Effector memory CD8-positive, alpha-beta T cell (primary cell): ENCODE results near the gene MEX3C.

Experiments
- ATAC-seq: fragments of 150-1000 bp; cut with Tn5 transposase; replicated peaks from 2 replicates; pipeline ENCODE4 v1.10.0; 2021; ENCODE audit warnings: mild to moderate bottlenecking, moderate library complexity
- DNase-seq, 3 experiments: peaks; one replicate each; pipeline ENCODE4 v3.0.0; 2021
- H3K27ac Mint-ChIP-seq, 2 donors: one replicate each; pipeline ENCODE4 v1.8.0; 2022; ENCODE audit warnings: mild to moderate bottlenecking in 2 of 2, mixed read lengths in 2 of 2, moderate library complexity in 2 of 2
- H3K27me3 Mint-ChIP-seq, 2 donors: one replicate each; pipeline ENCODE4 v1.8.0; 2022; ENCODE audit warnings: mixed read lengths in 2 of 2
- H3K36me3 Mint-ChIP-seq: one replicate; pipeline ENCODE4 v1.8.0; 2022; ENCODE audit warnings: mild to moderate bottlenecking, moderate library complexity, mixed read lengths; ENCODE audit not compliant: insufficient read depth
- H3K4me1 Mint-ChIP-seq, 2 donors: one replicate each; pipeline ENCODE4 v1.8.0; 2022; ENCODE audit warnings: low read depth in 2 of 2, mixed read lengths in 2 of 2
- H3K4me3 Mint-ChIP-seq, 2 donors: one replicate each; pipeline ENCODE4 v1.8.0; 2022; ENCODE audit warnings: mild to moderate bottlenecking in 2 of 2, mixed read lengths in 2 of 2, moderate library complexity in 2 of 2
- H3K9me3 Mint-ChIP-seq, 2 donors: one replicate each; pipeline ENCODE4 v1.8.0; 2022; ENCODE audit warnings: mixed read lengths in 2 of 2

The MEX3C gene

GRCh38 chr18:51160646-51161045 is 36.8 kb downstream of the MEX3C start:
- Mint-ChIP-seq H3K27me3 (no peaks in the 10 kb centered on the region), H3K9me3 (no peaks in the 10 kb centered on the region)
- no peak for ATAC-seq

DNA sequence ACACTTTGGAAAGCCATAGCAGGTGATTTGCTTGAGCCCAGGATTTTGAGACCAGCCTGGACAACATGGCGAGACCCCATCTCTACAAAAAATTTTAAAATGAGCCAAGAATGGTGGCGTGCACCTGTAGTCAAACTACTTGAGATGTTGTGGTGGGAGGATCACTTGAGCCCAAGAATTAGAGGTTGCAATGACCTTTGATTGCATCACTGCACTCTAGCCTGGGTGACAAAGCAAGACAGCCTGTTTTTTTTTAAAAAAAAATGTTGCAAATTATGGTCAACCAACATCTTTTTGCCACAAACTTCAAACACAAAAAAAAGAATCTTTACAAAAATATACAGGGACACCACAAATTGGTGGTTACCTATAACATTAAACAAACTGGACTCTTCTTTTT is 40.3 kb downstream of the MEX3C start:
- ATAC-seq (no peak), DNase-seq (no peak)
- Mint-ChIP-seq H3K4me1 (peaks cover 21 to 23% of the 10 kb centered on the region in 2 donors), H3K9me3 (no peaks in the 10 kb centered on the region), H3K27ac (no peak overlapping the region), H3K36me3 (peaks cover 3% of the 10 kb centered on the region), H3K4me3 (no peak overlapping the region), H3K27me3 (no peaks in the 10 kb centered on the region)

More at GRCh38 chr18:51160646-51161045, 36.8 kb downstream of the MEX3C start:
- Mint-ChIP-seq H3K4me1 (peaks cover 7 to 14% of the 10 kb centered on the region in 2 donors), H3K27ac (no peak overlapping the region), H3K36me3 (peaks cover 3% of the 10 kb centered on the region), H3K4me3 (no peak overlapping the region)
- no peak for DNase-seq

DNA sequence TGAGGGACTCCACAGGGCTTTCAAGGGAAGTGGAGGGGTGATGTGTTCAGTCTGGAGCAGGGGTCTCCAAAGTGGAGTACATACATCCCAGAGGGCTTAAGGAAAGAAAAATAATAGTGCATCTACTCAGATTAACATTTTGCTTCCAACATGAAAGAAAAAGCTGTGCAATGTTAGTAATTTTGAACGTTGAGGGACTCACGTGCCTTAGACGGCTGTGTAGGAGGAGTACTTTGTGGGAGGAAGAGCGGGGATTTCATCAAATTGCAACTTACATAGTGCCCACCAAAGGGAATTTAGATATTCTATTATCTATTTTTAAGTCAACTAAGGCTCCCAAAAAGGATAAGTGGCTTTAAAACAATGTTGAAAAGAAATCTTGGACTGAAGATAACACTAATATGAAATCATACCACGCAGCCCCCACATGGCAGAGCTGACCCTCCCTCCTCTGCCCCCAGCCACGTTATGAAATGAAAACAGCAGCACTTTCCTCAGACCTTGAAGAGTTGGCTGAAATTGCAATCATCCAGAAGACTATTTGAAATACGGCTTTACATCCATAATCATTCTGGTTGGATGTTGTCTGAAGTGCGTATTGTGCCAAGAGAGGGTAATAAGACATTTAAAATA is 42.9 kb downstream of the MEX3C start:
- Mint-ChIP-seq H3K4me3 (peak overlapping the region; percentile 83 to 86), H3K27me3 (no peaks in the 10 kb centered on the region), H3K9me3 (no peaks in the 10 kb centered on the region), H3K27ac (peak overlapping the region; percentile 91 to 95), H3K4me1 (peaks cover 29 to 30% of the 10 kb centered on the region in 2 donors), H3K36me3 (peaks cover 3% of the 10 kb centered on the region)
- ATAC-seq (no peak), DNase-seq (no peak)

GRCh38 chr18:51153659-51154371 is 43.7 kb downstream of the MEX3C start:
- peak overlapping the region; percentile 83 to 86 for H3K4me3 Mint-ChIP-seq
- no peaks in the 10 kb centered on the region for H3K27me3 Mint-ChIP-seq
- H3K4me1 Mint-ChIP-seq = peaks cover 29 to 30% of the 10 kb centered on the region in 2 donors
- no peaks in the 10 kb centered on the region for H3K9me3 Mint-ChIP-seq
- peaks cover 3% of the 10 kb centered on the region for H3K36me3 Mint-ChIP-seq
- ATAC-seq (peak; percentile 77), DNase-seq (peak; percentile 48 to 55 (median 48))
- peak overlapping the region; percentile 91 to 95 for H3K27ac Mint-ChIP-seq

DNA sequence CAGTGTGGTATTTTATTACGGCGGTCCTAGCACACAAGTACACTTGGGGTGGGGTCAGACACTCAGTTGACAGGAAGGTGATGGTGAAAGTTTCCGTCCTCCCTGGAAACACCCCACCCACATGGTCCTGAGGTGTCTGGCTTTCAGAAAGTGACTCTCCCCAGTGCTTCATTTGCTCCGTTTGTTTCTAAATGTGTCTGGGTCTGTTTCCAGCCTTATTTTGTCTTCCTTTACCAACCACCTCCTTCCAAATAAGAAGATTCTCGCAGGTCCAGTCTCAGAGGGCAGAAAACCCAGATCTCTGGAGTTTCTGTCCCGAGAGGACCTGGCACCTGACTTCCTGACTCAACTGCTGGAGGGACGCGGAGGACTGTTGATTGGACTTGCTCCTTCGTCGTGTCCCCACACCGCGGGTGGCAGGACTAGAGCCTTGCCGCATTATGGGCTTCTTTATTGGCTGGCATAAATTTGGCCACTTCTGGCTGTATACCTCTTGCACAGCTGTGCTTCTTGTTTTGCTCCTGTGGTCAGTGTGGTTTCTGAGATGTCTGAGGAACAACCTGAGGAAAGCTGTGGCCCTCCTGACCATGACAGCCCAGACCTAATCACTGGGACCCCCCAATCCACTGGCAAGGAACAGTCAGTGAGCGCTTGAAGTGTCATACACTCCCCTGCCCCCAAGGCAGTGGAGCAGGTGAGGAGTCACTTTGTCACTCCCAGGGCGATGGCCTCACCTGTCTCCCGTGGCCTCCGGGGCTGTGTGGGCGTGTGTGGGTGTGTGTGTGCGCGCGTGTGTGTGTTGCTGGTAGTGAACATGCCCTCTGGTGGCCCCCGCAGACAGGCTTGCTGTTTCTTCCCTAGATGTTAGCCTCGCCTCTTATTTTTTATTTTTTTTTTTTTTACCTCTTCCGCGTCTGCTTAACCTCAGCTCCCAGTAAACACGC is 45.6 kb downstream of the MEX3C start:
- Mint-ChIP-seq H3K27me3 (no peaks in the 10 kb centered on the region), H3K4me3 (peak overlapping the region; percentile 80 to 86), H3K36me3 (peaks cover 3% of the 10 kb centered on the region), H3K4me1 (peaks cover 29 to 30% of the 10 kb centered on the region in 2 donors), H3K27ac (peak overlapping the region; percentile 90 to 93), H3K9me3 (no peaks in the 10 kb centered on the region)
- DNase-seq = peak; percentile 33 to 43 (median 35)
- peak; percentile 61 for ATAC-seq

DNA sequence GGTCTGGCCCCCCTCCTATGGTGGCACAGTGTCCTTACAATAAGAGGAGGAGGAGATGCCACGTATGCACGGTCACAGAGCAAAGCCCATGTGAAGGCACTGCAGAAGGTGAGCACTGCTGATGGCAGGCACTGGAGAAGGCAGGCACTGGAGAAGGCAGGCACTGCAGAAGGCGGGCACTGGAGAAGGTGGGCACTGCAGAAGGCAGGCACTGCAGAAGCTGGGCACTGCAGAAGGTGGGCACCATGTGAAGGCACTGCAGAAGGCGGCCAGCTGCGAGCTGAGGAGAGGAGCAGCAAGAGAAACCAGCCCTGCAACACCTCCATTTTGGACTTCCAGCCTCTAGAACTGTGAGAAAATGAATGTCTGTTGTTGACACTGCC is 46.3 kb downstream of the MEX3C start:
- Mint-ChIP-seq H3K36me3 (peaks cover under 1% of the 10 kb centered on the region), H3K27me3 (no peaks in the 10 kb centered on the region), H3K4me3 (peak overlapping the region; percentile 80 to 86), H3K4me1 (peaks cover 29 to 30% of the 10 kb centered on the region in 2 donors), H3K9me3 (no peaks in the 10 kb centered on the region), H3K27ac (peak overlapping the region; percentile 90 to 93)
- no peak for DNase-seq
- no peak for ATAC-seq

GRCh38 chr18:51150113-51150700 is 47.3 kb downstream of the MEX3C start:
- Mint-ChIP-seq H3K36me3 (no peaks in the 10 kb centered on the region), H3K4me1 (peaks cover 29 to 30% of the 10 kb centered on the region in 2 donors), H3K4me3 (no peak overlapping the region), H3K27ac (peak overlapping the region in 1 of 2 donors; percentile 55), H3K27me3 (no peaks in the 10 kb centered on the region), H3K9me3 (no peaks in the 10 kb centered on the region)
- no peak for ATAC-seq
- no peak for DNase-seq

GRCh38 chr18:51149670-51150069 is 47.8 kb downstream of the MEX3C start:
- H3K27ac Mint-ChIP-seq = peak overlapping the region in 1 of 2 donors; percentile 55
- H3K36me3 Mint-ChIP-seq = no peaks in the 10 kb centered on the region
- peaks cover 27 to 30% of the 10 kb centered on the region in 2 donors for H3K4me1 Mint-ChIP-seq
- no peaks in the 10 kb centered on the region for H3K27me3 Mint-ChIP-seq
- DNase-seq (no peak), ATAC-seq (no peak)
- no peak overlapping the region for H3K4me3 Mint-ChIP-seq
- H3K9me3 Mint-ChIP-seq = no peaks in the 10 kb centered on the region

- ATAC-seq = no peak
- H3K4me3 Mint-ChIP-seq = no peak overlapping the region
- H3K27ac Mint-ChIP-seq = no peak overlapping the region
- peaks cover 5 to 10% of the 10 kb centered on the region in 2 donors for H3K4me1 Mint-ChIP-seq
- no peak for DNase-seq
- no peaks in the 10 kb centered on the region for H3K27me3 Mint-ChIP-seq
- H3K36me3 Mint-ChIP-seq = no peaks in the 10 kb centered on the region
- no peaks in the 10 kb centered on the region for H3K9me3 Mint-ChIP-seq
Observed at GRCh38 chr18:51146909-51147308, 50.6 kb downstream of the MEX3C start.

DNA sequence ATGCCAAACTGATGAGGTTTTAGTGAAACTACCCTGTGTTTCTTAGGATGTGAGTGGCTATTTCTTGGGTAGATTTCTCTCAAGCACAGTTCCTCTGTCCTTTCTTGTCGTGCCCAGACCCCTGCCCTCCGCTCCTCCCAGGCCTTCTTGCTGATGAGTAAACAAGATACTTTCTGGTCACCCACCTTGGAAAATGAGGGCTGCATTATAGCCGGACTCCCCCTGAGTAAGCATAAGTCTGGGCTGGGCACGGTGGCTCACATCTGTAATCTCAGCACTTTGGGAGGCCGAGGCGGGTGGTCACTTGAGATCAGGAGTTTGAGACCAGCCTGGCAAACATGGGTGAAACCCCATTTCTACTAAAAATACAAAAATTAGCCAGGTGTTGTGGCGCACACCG is 58.5 kb downstream of the MEX3C start:
- no peaks in the 10 kb centered on the region for H3K27me3 Mint-ChIP-seq
- no peak for ATAC-seq
- no peaks in the 10 kb centered on the region for H3K9me3 Mint-ChIP-seq
- H3K4me1 Mint-ChIP-seq = peaks cover 0 to 4% of the 10 kb centered on the region in 2 donors
- no peaks in the 10 kb centered on the region for H3K36me3 Mint-ChIP-seq
- H3K4me3 Mint-ChIP-seq = no peak overlapping the region
- no peak overlapping the region for H3K27ac Mint-ChIP-seq
- DNase-seq = no peak

GRCh38 chr18:51137891-51138290 is 59.6 kb downstream of the MEX3C start:
- no peak for ATAC-seq
- Mint-ChIP-seq H3K4me1 (peaks cover 0 to 4% of the 10 kb centered on the region in 2 donors), H3K4me3 (no peak overlapping the region), H3K9me3 (no peaks in the 10 kb centered on the region), H3K36me3 (no peaks in the 10 kb centered on the region), H3K27ac (no peak overlapping the region), H3K27me3 (no peaks in the 10 kb centered on the region)
- no peak for DNase-seq

- Mint-ChIP-seq H3K4me3 (no peak overlapping the region), H3K27me3 (no peaks in the 10 kb centered on the region), H3K36me3 (no peaks in the 10 kb centered on the region), H3K4me1 (peaks cover 0 to 4% of the 10 kb centered on the region in 2 donors), H3K9me3 (no peaks in the 10 kb centered on the region), H3K27ac (no peak overlapping the region)
- ATAC-seq (no peak), DNase-seq (no peak)
Observed at GRCh38 chr18:51137026-51137729, 60.3 kb downstream of the MEX3C start.
